Endothelial cell of umbilical vein (primary cell): ENCODE results near the gene FIG4. TPM values are rescaled to one million over a fixed set of nuclear protein-coding genes. Genes with fewer than 3 reads are reported as not detected.

Experiments
- BruUV-seq: library from RNA; stranded (reverse); fragments of 400-500 nt; replicated peaks from 2 replicates; lab custom pipeline; 2021; lab: Mats Ljungman, UMichigan
- CTCF ChIA-PET: fragments of 300-600, 350-600 bp; sonication (Branson Sonifier 250); formaldehyde crosslinking; loops from one replicate; lab custom pipeline; 2021; ENCODE audit warnings: antibody characterized with exemption, inconsistent platforms; lab: Charles Lee
- POLR2A ChIA-PET: fragments of 300-600, 350-600 bp; sonication (Branson Sonifier 250); formaldehyde crosslinking; loops from one replicate; lab custom pipeline; 2021; ENCODE audit warnings: antibody characterized with exemption, inconsistent platforms; lab: Charles Lee
- DNase-seq: peaks from one replicate; pipeline ENCODE4 v3.0.0-alpha.2; 2011; ENCODE audit warnings: low read depth, low spot score
- FAIRE-seq: peaks from 2 replicates; lab custom pipeline; 2011; peaks lifted over from hg19 to GRCh38; lab: Jason Lieb, UNC
- H2AFZ ChIP-seq: 2 replicates; pipeline ENCODE4 v1.6.0; 2012; ENCODE audit warnings: low read depth, low read length, control low read depth, inconsistent platforms
- H3K27ac ChIP-seq: 2 replicates; pipeline ENCODE4 v1.5.1; 2011; ENCODE audit warnings: low read depth, mild to moderate bottlenecking, control low read depth, low read length, moderate library complexity; ENCODE audit not compliant: insufficient read depth
- H3K27me3 ChIP-seq, 2 experiments: 2 replicates each; pipeline versions ENCODE4 v1.6.0 to v1.6.1; 2011; ENCODE audit warnings: low read length in 2 of 2, mixed read lengths in 1 of 2; ENCODE audit not compliant: control insufficient read depth in 2 of 2, insufficient read depth in 2 of 2
- H3K36me3 ChIP-seq, 2 experiments: 2 replicates in 1 of 2; 3 replicates in 1 of 2; pipeline ENCODE4 v1.5.1; 2011; ENCODE audit warnings: low read length in 2 of 2, mild to moderate bottlenecking in 1 of 2, moderate library complexity in 1 of 2; ENCODE audit not compliant: control insufficient read depth in 2 of 2, insufficient read depth in 2 of 2; ENCODE audit errors: extremely low read depth in 1 of 2
- H3K4me1 ChIP-seq: 3 replicates; pipeline ENCODE4 v1.5.1; 2011; ENCODE audit warnings: mild to moderate bottlenecking, low read length; ENCODE audit not compliant: control insufficient read depth, insufficient read depth; ENCODE audit errors: extremely low read depth
- H3K4me2 ChIP-seq: 2 replicates; pipeline ENCODE4 v1.6.1; 2011; ENCODE audit warnings: low read length, control low read depth, mixed read lengths; ENCODE audit not compliant: insufficient read depth
- H3K4me3 ChIP-seq, 3 experiments: fragments of 200-600 bp in 1 of 3; sonication (generic), shearing (Covaris generic) in 1 of 3; replicated peaks in 1 of 3; 2 replicates each; pipeline ENCODE4 v1.5.1; 2011 to 2016; ENCODE audit warnings: control low read depth in 3 of 3, low read length in 3 of 3, mild to moderate bottlenecking in 2 of 3, inconsistent platforms in 1 of 3, low read depth in 1 of 3, moderate library complexity in 1 of 3; ENCODE audit not compliant: insufficient read depth in 1 of 3
- H3K79me2 ChIP-seq: 2 replicates; pipeline ENCODE4 v1.6.0; 2012; ENCODE audit warnings: low read length, inconsistent platforms; ENCODE audit not compliant: control insufficient read depth, insufficient read depth
- H3K9ac ChIP-seq: replicated peaks from 2 replicates; pipeline ENCODE3; 2011; ENCODE audit warnings: low read length, control low read depth; ENCODE audit not compliant: insufficient read depth; ENCODE audit errors: extremely low read depth
- H3K9me1 ChIP-seq: replicated peaks from 3 replicates; pipeline ENCODE4 v1.6.0; 2011; ENCODE audit warnings: mild to moderate bottlenecking, low read length; ENCODE audit not compliant: control insufficient read depth, insufficient read depth; ENCODE audit errors: extremely low read depth
- H3K9me3 ChIP-seq: replicated peaks from 2 replicates; pipeline ENCODE4 v1.5.1; 2012; ENCODE audit warnings: low read length, inconsistent platforms; ENCODE audit not compliant: control insufficient read depth, insufficient read depth
- H4K20me1 ChIP-seq: replicated peaks from 2 replicates; pipeline ENCODE3; 2011; ENCODE audit warnings: mild to moderate bottlenecking, low read length; ENCODE audit not compliant: control insufficient read depth, insufficient read depth; ENCODE audit errors: extremely low read depth
- CTCF ChIP-seq, 2 donors: IDR thresholded peaks; 1 replicate in 1 of 2; 2 replicates in 1 of 2; pipeline ENCODE4 v1.5.1; 2011; ENCODE audit warnings: low read length in 2 of 2, mild to moderate bottlenecking in 2 of 2, moderate library complexity in 2 of 2, control low read depth in 1 of 2, inconsistent platforms in 1 of 2, low read depth in 1 of 2; ENCODE audit not compliant: insufficient read depth in 1 of 2; ENCODE audit errors: extremely low read depth in 1 of 2
- EZH2 ChIP-seq: IDR thresholded peaks from 2 replicates; pipeline ENCODE4 v1.6.1; 2012; ENCODE audit warnings: borderline replicate concordance, low read depth, mild to moderate bottlenecking, moderate library complexity, low read length, inconsistent platforms; ENCODE audit not compliant: severe bottlenecking
- FOS ChIP-seq: IDR thresholded peaks from 2 replicates; pipeline ENCODE4 v1.6.1; 2011; ENCODE audit warnings: mild to moderate bottlenecking, low read length, moderate library complexity, borderline replicate concordance; ENCODE audit not compliant: insufficient read depth
- GATA2 ChIP-seq: IDR thresholded peaks from 2 replicates; pipeline ENCODE4 v1.7.0; 2011; ENCODE audit warnings: low read depth, mild to moderate bottlenecking, moderate library complexity, mixed read lengths, low read length; ENCODE audit not compliant: insufficient read length, insufficient read depth
- JUN ChIP-seq: IDR thresholded peaks from 2 replicates; pipeline ENCODE4 v1.6.1; 2011; ENCODE audit warnings: borderline replicate concordance, low read depth; ENCODE audit not compliant: insufficient read length, insufficient read depth
- MAX ChIP-seq: IDR thresholded peaks from 2 replicates; pipeline ENCODE4 v1.6.1; 2011; ENCODE audit not compliant: insufficient read depth, insufficient read length
- MYC ChIP-seq: IDR thresholded peaks from one replicate; pipeline ENCODE4 v1.6.1; 2011; ENCODE audit warnings: mild to moderate bottlenecking, low read depth, low read length
- POLR2A ChIP-seq: IDR thresholded peaks from 2 replicates; pipeline ENCODE4 v1.6.1; 2012; ENCODE audit warnings: low read depth, mild to moderate bottlenecking, control low read depth, low read length
- POLR2AphosphoS5 ChIP-seq: IDR thresholded peaks from 2 replicates; pipeline ENCODE4 v1.6.1; 2012; ENCODE audit warnings: low read depth, mild to moderate bottlenecking, control low read depth, low read length, moderate library complexity; ENCODE audit not compliant: insufficient read depth
- dilution Hi-C: fragments of 300-500 bp; cut with MboI; formaldehyde crosslinking; loops from one replicate; pipeline ENCODE4 v1.15.0; 2019; ENCODE audit warnings: low sequenced_read_pairs; ENCODE audit not compliant: extremely low pct_ligation_motif_present
- intact Hi-C: fragments of 100-400 bp; cut with micrococcal nuclease; formaldehyde crosslinking; loops from one replicate; pipeline ENCODE4 v1.10.0; 2022
- polyA plus RNA-seq, 4 experiments: library from polyadenylated mRNA; depleted of rRNA in 3 of 4; stranded (reverse) in 3 of 4; unstranded in 1 of 4; fragments of >200 nt; gene quantifications; 2 replicates each; pipeline versions ENCODE4 v1.2.1 to v1.2.3, GENCODE V29; 2011 to 2012; ENCODE audit warnings: missing spikeins in 1 of 4
- total RNA-seq: library from RNA; stranded (reverse); gene quantifications from 2 replicates; pipeline ENCODE4 v1.2.3, GENCODE V29; 2021

FIG4 gene
- total and polyA plus RNA-seq, 2 donors (not counting 3 experiments of a cell fraction or from before 2014, with no cell fraction given): 7.9 to 12.2 TPM

GRCh38 chr6:109739686-109740085, 48.6 kb downstream of the FIG4 start:
- Histone ChIP-seq H3K36me3 (peaks cover 0 to 2% of the 10 kb centered on the region in 2 experiments), H3K4me3 (no peak overlapping the region), H3K4me1 (peaks cover 11% of the 10 kb centered on the region), H2AFZ (no peak overlapping the region), H3K79me2 (no peaks in the 10 kb centered on the region), H4K20me1 (no peaks in the 10 kb centered on the region), H3K27me3 (no peaks in the 10 kb centered on the region), H3K27ac (no peak overlapping the region), H3K4me2 (no peak overlapping the region), H3K9me1 (no peaks in the 10 kb centered on the region), H3K9ac (no peak overlapping the region), H3K9me3 (no peaks in the 10 kb centered on the region)
- TF ChIP-seq GATA2: no peak
- no peak for TF ChIP-seq POLR2AphosphoS5
- no peak for TF ChIP-seq EZH2
- no peak for TF ChIP-seq FOS
- no peak for TF ChIP-seq POLR2A
- TF ChIP-seq CTCF (IDR thresholded peaks at IDR 0.05; ENCODE audit: extremely low read depth in 1 of 2, insufficient read depth in 1 of 2, low read depth in 1 of 2, low read length in 2 of 2): no peak
- TF ChIP-seq MYC: no peak
- TF ChIP-seq MAX: no peak
- no peak for TF ChIP-seq JUN
- intact Hi-C loops: no loop called here
- POLR2A ChIA-PET: no interaction called here
- dilution Hi-C loops: no loop called here
- FAIRE-seq: no peak
- BruUV-seq: no TSS peak
- no peak for DNase-seq
- CTCF ChIA-PET: interaction anchor here (2.2 kb wide), 1 partner anchor 300 kb away, joined by 6 read pairs; no protein-coding TSS in a partner anchor
